GM12872 (cell line): ENCODE results near the gene TMEM82.

ENCODE experiments used
- TF ChIP-seq, protein P1 (sequence below): IDR thresholded peaks from 3 replicates; pipeline ENCODE4 v1.5.1; 2011; ENCODE audit warnings: low read depth, mild to moderate bottlenecking, low read length, moderate library complexity; ENCODE audit not compliant: insufficient read depth

TMEM82 gene

DNA sequence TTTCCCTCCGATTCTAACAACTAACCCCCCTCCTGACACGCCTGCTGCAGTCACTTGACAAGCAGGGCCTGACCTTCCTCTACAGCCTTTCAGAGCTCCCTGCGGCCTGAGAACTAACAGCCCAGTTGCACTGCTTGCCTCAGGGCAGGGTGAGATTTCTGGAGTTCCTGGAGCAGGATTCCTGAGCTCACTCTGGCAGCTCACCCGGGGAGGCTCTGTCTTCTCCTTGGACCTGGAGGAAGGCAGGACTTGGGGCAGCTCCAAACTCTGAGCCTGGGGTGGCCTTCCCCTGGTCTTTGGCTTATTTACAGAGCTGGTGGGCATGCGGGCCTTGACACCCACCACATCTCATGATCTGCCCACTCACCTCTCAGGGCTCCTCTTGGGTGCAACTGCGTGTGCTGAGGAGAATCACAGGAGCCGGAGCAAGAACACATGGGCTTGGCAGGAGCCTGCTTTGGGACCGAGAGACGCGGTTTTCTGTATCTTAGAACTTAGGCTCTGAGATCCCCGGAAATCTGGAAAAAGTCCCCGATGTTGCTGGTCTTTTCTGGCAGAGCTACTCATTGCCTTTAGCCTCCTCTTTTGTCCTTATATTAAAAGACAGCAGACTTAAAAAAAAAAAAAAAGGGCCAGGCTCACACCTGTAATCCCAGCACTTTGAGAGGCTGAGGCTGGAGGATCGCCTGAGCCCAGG, 19.3 kb upstream of the TMEM82 start:
- TF ChIP-seq, protein P1, sequence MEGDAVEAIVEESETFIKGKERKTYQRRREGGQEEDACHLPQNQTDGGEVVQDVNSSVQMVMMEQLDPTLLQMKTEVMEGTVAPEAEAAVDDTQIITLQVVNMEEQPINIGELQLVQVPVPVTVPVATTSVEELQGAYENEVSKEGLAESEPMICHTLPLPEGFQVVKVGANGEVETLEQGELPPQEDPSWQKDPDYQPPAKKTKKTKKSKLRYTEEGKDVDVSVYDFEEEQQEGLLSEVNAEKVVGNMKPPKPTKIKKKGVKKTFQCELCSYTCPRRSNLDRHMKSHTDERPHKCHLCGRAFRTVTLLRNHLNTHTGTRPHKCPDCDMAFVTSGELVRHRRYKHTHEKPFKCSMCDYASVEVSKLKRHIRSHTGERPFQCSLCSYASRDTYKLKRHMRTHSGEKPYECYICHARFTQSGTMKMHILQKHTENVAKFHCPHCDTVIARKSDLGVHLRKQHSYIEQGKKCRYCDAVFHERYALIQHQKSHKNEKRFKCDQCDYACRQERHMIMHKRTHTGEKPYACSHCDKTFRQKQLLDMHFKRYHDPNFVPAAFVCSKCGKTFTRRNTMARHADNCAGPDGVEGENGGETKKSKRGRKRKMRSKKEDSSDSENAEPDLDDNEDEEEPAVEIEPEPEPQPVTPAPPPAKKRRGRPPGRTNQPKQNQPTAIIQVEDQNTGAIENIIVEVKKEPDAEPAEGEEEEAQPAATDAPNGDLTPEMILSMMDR, result no peak

- TF ChIP-seq, protein P1, result no peak
Observed at GRCh38 chr1:15723631-15724246, 18.6 kb upstream of the TMEM82 start.

DNA sequence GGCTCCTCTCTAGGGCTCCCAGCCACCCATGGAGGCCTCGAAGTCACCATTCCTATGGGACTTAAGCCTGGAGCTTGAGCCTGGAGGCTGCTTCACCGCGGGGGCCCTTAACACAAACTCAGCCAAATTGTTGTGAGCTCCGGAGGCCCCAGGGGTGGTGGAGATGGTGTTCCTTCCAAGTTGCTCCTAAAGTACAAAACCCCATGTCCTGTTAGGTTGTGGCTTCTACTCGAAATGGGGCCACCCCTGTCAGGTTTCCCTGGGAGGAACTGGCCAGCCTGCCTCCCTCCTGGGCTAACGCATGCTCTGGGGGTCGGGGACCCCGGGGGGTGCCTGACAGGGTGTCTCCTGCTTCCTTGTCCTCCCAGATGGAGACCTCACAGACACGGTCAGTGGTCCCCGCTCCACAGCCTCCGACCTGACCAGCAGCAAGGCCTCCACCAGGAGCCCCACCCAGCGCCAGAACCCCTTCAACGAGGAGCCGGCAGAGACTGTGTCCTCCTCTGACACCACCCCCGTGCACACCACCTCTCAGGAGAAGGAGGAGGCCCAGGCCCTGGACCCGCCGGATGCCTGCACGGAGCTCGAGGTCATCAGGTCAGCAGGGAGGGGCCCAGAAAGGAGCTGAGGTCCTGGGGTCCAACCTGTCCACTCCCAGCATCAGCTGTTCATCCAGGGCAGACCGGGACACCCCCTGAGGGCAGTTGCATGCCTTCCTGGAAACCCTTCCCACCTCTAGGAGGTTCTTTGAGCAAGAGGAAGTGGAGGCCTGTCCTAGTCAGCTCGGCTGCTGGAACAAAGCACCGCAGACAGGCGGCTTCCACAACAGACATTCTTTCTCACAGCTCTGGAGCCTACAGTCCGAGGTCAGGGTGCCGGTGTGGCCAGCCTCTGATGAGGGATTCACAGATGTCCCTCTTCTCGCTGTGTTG, 17.1 kb upstream of the TMEM82 start:
- TF ChIP-seq, protein P1, result no peak

GRCh38 chr1:15726508-15726907, 15.8 kb upstream of the TMEM82 start:
- TF ChIP-seq, protein P1, result no peak

- TF ChIP-seq, protein P1, result no peak
Observed at GRCh38 chr1:15727021-15727420, 15.3 kb upstream of the TMEM82 start.

DNA sequence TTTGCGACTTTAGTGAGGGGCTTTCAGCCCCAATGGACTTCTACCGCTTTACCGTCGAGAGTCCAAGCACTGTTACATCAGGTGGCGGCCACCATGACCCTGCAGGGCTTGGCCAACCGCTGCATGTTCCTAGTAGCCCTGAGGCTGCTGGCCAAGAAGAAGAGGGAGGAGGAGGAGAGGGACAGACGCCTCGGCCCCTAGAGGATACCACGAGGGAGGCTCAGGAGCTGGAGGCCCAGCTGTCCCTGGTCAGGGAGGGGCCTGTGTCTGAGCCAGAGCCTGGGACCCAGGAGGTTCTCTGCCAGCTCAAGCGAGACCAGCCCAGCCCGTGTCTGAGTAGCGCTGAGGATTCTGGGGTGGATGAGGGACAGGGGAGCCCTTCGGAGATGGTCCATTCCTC, 14.9 kb upstream of the TMEM82 start:
- TF ChIP-seq, protein P1, result no peak
